AG04449 (cell line): ENCODE measurements around the gene PTAR1.

Experiments
- CTCF ChIA-PET: fragments of 350-600 bp; formaldehyde crosslinking; extraction: SDS; loops from one replicate; lab custom pipeline; 2021; ENCODE audit warnings: antibody characterized with exemption; lab: Yijun Ruan, JAX
- POLR2A ChIA-PET: fragments of 400-600, 350-600 bp; formaldehyde crosslinking; extraction: SDS; loops from one replicate; lab custom pipeline; 2020; ENCODE audit warnings: antibody characterized with exemption, inconsistent platforms; lab: Yijun Ruan, JAX
- DNase-seq: peaks from one replicate; pipeline ENCODE4 v3.0.0-alpha.2; 2010; ENCODE audit warnings: low read depth, low spot score
- H3K4me3 ChIP-seq: 2 replicates; pipeline ENCODE4 v1.5.1; 2011; ENCODE audit warnings: low read depth, mild to moderate bottlenecking, control low read depth, low read length
- TF ChIP-seq, protein P1 (sequence below): IDR thresholded peaks from one replicate; pipeline ENCODE4 v1.5.1; 2011; ENCODE audit warnings: mild to moderate bottlenecking, moderate library complexity, low read length, control low read depth, inconsistent platforms; ENCODE audit not compliant: insufficient read depth; ENCODE audit errors: missing control alignments

Gene PTAR1

DNA sequence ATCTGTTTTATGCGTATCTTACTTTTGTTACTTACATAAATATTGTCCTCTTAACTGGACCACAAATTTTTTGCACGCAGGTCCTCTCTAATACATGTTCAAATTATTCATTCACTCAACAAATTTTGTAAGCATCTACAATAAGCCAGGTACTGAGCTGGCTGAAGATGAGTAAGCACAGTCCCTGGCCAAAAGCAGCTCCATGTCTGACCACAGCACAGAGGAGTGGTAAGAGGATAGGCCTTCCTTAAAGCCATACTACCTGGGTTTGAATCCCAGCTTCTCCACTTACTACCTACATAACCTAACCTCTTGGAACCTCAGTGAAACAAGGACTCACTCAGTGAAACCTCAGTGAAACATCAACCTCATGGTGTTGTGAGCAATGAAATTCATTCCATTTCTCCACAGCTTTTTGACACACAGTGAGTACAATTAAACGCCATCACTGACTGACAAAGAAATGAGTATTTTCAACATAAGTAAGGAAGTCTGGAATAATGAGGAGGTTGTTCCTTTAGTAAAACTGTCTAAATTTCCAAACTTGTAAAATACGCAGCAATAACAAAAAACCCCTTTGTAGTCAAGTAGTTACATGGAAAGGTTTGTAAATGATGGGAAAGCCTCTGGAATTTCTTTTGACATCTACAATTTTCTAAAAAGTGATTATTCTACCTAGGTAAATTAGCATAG is 15.0 kb downstream of the PTAR1 start:
- H3K4me3 ChIP-seq, result no peak overlapping the region
- TF ChIP-seq, protein P1, sequence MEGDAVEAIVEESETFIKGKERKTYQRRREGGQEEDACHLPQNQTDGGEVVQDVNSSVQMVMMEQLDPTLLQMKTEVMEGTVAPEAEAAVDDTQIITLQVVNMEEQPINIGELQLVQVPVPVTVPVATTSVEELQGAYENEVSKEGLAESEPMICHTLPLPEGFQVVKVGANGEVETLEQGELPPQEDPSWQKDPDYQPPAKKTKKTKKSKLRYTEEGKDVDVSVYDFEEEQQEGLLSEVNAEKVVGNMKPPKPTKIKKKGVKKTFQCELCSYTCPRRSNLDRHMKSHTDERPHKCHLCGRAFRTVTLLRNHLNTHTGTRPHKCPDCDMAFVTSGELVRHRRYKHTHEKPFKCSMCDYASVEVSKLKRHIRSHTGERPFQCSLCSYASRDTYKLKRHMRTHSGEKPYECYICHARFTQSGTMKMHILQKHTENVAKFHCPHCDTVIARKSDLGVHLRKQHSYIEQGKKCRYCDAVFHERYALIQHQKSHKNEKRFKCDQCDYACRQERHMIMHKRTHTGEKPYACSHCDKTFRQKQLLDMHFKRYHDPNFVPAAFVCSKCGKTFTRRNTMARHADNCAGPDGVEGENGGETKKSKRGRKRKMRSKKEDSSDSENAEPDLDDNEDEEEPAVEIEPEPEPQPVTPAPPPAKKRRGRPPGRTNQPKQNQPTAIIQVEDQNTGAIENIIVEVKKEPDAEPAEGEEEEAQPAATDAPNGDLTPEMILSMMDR, result no peak
- DNase-seq, result no peak
- POLR2A ChIA-PET, result no interaction called here
- CTCF ChIA-PET, result interaction anchor here (0.6 to 5.4 kb wide), 10 partner anchors 9 to 369 kb away, joined by 3 to 31 read pairs (median 4); no protein-coding TSS in a partner anchor

- POLR2A ChIA-PET, result no interaction called here
- no peak for DNase-seq
- TF ChIP-seq, protein P1, result no peak
- no peak overlapping the region for H3K4me3 ChIP-seq
- CTCF ChIA-PET, result interaction anchor here (5.4 kb wide), 1 partner anchor 175 kb away, joined by 31 read pairs; no protein-coding TSS in a partner anchor
These were observed 15.9 kb downstream of the PTAR1 start for GRCh38 chr9:69743930-69744329.

- TF ChIP-seq, protein P1, result no peak
- DNase-seq, result no peak
- H3K4me3 ChIP-seq, result no peak overlapping the region
- ChIA-PET POLR2A (no interaction called here), CTCF (interaction anchor here (0.8 to 1.0 kb wide), 3 partner anchors 169 to 319 kb away, joined by 3 to 4 read pairs (median 4); no protein-coding TSS in a partner anchor)
These were observed 18.8 kb downstream of the PTAR1 start for GRCh38 chr9:69740872-69741505.

DNA sequence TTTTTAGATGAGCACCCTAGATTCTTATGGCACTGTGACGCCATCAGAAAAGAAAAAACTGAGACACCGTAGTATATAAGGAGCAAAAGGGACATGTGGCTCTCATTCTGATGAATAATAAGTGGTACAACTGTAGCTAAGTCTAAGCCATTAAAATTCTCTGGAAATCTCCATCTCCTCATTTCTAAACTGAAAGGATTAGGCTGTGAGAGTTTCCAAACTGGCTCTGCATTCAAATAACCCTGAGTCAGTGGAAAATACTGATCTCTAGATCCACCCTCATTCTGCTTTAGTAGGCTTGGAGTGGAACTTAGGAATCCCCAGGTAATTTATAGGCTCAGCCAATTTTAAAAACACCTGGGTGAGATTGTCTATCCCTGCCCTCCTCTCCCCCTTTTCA is 28.5 kb downstream of the PTAR1 start:
- POLR2A ChIA-PET, result no interaction called here
- CTCF ChIA-PET, result interaction anchor here (0.6 to 0.8 kb wide), 2 partner anchors 14 to 22 kb away, joined by 3 read pairs; no protein-coding TSS in a partner anchor
- DNase-seq, result no peak
- H3K4me3 ChIP-seq, result no peak overlapping the region
- TF ChIP-seq, protein P1, result no peak

GRCh38 chr9:69719983-69720382 is 39.8 kb downstream of the PTAR1 start:
- TF ChIP-seq, protein P1, result no peak
- no peak for DNase-seq
- no peak overlapping the region for H3K4me3 ChIP-seq
- POLR2A ChIA-PET, result no interaction called here
- CTCF ChIA-PET, result interaction anchor here (1.1 kb wide), 2 partner anchors 47 to 200 kb away, joined by 3 to 5 read pairs; no protein-coding TSS in a partner anchor

DNA sequence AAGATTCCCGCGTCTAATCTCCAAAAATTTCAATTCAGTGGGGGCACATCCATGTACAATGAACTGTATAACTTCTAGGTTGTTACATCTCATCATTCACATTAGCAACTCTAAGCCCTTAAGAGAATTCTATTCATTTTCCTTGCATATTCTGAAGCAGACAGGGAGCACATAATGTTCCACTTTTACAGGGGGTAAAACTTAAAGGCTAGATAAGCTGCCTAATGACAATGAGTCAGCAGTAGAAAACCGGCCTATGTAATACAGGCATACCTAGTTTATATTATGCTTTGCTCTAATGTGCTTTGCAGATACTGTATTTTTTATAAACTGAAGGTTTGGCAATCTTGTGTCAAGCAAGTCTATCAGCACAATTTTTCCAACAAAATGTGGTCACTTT is 40.4 kb downstream of the PTAR1 start:
- ChIA-PET POLR2A (no interaction called here), CTCF (interaction anchor here (1.1 kb wide), 2 partner anchors 47 to 201 kb away, joined by 3 to 5 read pairs; no protein-coding TSS in a partner anchor)
- TF ChIP-seq, protein P1, result no peak
- no peak for DNase-seq
- no peak overlapping the region for H3K4me3 ChIP-seq
